Retinal pigment epithelial cell (primary cell): ENCODE results near the gene WDR45B.
"Not testable (repeated sequence)": the region's sequence is repeated elsewhere in the genome, so short reads cannot be mapped to it uniquely, and the experiment has no call there.

Source experiments
- DNase-seq: peaks from one replicate; pipeline ENCODE4 v3.0.0-alpha.2; 2010; ENCODE audit warnings: low read depth
- H3K4me3 ChIP-seq: 2 replicates; pipeline ENCODE4 v1.5.1; 2011; ENCODE audit warnings: mild to moderate bottlenecking, low read length, control low read depth, moderate library complexity
- CTCF ChIP-seq: conservative IDR thresholded peaks from 2 replicates; pipeline ENCODE4 v1.5.1; 2011; ENCODE audit warnings: low read depth, low read length, control low read depth, inconsistent platforms

WDR45B gene

DNA sequence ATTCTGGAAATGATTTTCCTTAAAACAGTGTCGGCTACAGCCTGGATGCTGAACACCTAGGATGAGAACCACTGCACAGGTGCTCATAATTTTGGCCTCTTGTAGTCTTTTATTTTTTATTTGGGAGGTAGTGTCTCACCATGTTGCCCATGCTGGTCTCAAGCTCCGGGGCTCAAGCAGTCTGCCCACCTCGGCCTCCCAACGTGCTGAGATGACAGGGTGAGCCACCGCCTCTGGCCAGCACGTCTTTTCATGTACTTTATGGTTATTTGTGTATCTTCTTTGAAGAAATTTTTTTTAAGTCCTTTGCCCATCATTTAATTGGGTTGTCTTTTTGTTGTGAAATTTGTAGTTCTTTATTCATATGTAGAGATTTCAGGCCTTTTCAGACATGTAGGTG lies 58.0 kb downstream of the WDR45B start:
- no peak for DNase-seq
- no peak overlapping the region for H3K4me3 ChIP-seq
- TF ChIP-seq CTCF: no peak

DNA sequence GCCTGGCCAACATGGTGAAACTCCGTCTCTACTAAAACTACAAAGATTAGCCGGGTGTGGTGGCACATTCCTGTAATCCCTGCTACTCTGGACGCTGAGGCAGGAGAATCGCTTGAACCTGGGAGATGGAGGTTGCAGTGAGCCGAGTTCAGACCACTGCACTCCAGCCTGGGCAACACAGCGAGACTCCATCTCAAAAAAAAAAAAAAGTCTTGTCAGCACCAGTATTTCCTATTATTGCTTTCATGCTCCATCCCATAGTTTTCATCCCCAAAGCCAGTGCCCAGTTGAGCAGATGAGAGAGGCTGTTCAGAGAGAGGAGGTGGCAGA lies 58.4 kb downstream of the WDR45B start:
- DNase-seq: no peak
- no peak overlapping the region for H3K4me3 ChIP-seq
- TF ChIP-seq CTCF: no peak

DNA sequence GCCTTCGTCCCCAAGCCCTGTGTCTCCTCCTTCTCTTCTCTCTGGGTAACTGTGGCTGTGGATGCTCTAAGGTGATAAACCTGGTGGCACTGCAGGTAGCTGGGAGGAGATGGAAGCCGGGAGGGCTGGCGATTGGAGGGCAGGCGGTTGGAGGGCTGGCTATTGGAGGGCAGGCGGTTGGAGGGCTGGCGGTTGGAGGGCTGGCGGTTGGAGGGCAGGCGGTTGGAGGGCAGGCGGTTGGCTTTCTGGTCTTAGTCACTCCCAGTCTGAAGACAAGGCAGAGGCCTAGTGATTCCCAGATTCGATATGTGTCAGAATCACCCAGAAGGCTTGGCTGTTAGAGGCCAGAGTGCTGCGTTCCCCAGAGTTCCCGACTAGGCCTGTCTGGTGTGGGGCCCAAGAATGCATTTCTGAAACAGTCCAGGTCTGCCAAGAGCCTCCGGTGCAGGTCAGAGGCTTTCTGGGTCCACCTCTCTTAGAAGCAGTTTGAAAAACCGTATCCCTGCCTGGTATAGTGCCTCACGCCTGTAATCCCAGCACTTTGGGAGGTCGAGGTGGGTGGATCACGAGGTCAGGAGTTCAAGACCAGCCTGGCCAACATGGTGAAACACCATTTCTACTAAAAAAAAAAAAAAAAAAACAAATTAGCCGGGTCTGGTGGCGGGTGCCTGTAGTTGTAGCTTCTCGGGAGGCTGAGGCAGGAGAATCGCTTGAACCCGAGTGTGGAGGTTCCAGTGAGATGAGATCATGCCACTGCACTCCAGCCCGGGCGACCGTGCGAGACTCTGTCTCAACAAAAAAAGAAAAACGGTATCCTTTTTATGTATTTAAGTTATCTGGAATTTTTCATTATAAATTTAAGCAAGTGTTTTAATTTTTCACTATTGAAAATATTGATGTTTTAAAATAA lies 59.7 kb downstream of the WDR45B start:
- TF ChIP-seq CTCF: no peak
- no peak for DNase-seq
- H3K4me3 ChIP-seq: no peak overlapping the region

DNA sequence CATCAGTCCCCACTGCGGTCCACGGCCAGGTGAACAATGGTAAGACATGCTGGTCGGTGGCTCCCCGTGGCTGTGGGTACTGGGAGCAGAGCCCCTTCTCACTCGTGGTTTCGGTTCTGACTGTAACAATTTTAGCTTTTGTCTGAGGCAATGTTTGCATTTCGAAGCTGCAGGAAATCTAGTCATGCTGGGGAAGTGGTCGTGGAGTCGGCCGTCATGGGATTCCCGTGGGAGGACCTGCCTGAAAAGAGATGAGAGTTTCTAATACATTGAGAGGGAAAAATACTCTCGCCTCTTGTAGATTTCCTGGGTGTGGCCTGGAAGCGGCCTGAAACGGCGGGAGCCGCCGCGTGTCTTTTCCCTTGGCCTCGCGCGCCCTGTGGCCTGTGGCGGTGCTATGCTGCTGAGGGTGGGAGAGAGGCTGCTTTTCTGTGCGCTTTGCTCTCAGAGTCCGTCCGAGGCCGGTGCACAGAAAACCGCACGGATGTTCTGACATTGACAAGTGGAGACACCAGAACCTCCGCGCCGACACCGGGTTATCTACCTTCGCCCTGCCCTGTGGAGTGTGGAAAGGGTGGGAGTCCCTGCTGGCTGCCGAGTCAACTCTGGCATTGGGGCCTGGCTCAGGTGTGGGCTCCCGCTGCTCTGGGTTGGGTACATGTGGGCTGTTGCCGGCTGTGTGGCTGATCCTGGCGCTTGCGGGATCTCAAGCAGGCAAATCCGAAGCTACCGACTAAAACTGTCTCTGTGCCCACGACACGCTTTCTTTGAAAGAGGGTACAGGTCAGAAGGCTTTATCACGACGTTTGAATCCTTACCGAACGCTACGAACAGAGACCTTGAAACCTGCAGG lies 60.8 kb downstream of the WDR45B start:
- no peak overlapping the region for H3K4me3 ChIP-seq
- no peak for DNase-seq
- no peak for TF ChIP-seq CTCF

- H3K4me3 ChIP-seq: no peak overlapping the region
- no peak for TF ChIP-seq CTCF
- DNase-seq: no peak
Measured at GRCh38 chr17:82586576-82587233, 61.5 kb downstream of the WDR45B start.

- DNase-seq: not testable (repeated sequence)
Measured at GRCh38 chr17:82585935-82586575, 62.2 kb downstream of the WDR45B start.

DNA sequence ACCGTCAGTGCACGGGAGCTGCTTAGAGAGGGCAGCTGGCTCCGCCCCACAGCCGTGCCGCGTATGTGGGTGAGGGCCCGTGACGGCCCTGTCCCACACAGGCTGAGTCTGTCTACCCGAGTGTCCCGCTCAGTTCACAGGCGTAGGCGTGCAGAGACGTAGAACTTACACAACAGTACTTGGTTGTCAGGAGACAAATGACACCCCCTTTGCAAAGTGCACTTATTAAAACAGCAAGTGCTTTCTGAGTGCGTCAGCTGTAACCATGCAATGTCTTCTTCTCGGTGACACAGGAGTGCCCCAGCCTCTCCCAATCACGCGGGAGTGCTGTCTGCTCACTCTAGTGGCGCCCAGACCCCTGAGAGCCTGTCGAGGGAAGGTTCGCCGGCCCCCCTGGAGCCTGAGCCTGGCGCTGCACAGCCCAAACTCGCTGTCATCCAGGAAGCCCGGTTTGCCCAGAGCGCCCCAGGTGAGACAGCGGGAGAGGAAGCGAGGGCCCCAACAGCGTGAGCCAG lies 64.5 kb downstream of the WDR45B start:
- no peak overlapping the region for H3K4me3 ChIP-seq
- no peak for TF ChIP-seq CTCF
- DNase-seq: no peak

More at GRCh38 chr17:82585935-82586575, 62.2 kb downstream of the WDR45B start:
- H3K4me3 ChIP-seq: not testable (repeated sequence)
